Measurements from ENCODE around the gene PRKCD. TPM values are rescaled to one million over a fixed set of nuclear protein-coding genes. Genes with fewer than 3 reads are reported as not detected.

Gene PRKCD
- total RNA-seq, 1 experiment from 2014 or later: 25.2 TPM

- CTCF ChIA-PET: interaction anchor here (0.9 to 1.3 kb wide), 2 partner anchors 21 to 82 kb away, joined by 4 to 16 read pairs; no protein-coding TSS in a partner anchor
- Mint-ChIP-seq H3K36me3 (ENCODE audit: insufficient read depth, unreplicated experiment) (peaks cover 25% of the 10 kb centered on the region), H3K4me1 (ENCODE audit: low read depth, unreplicated experiment) (no peaks in the 10 kb centered on the region), H3K9me3 (ENCODE audit: low read depth, unreplicated experiment) (no peaks in the 10 kb centered on the region), H3K27me3 (ENCODE audit: unreplicated experiment) (no peaks in the 10 kb centered on the region), H3K27ac (ENCODE audit: unreplicated experiment) (no peak overlapping the region), H3K4me3 (ENCODE audit: low read depth, unreplicated experiment) (no peak overlapping the region)
- peak; percentile 85 for DNase-seq
- intact Hi-C loops (cut with micrococcal nuclease; ENCODE audit: unreplicated experiment): loop anchor here (1.0 kb wide), 1 partner anchor 82 kb away; no protein-coding TSS in a partner anchor
- TF ChIP-seq, protein P1, sequence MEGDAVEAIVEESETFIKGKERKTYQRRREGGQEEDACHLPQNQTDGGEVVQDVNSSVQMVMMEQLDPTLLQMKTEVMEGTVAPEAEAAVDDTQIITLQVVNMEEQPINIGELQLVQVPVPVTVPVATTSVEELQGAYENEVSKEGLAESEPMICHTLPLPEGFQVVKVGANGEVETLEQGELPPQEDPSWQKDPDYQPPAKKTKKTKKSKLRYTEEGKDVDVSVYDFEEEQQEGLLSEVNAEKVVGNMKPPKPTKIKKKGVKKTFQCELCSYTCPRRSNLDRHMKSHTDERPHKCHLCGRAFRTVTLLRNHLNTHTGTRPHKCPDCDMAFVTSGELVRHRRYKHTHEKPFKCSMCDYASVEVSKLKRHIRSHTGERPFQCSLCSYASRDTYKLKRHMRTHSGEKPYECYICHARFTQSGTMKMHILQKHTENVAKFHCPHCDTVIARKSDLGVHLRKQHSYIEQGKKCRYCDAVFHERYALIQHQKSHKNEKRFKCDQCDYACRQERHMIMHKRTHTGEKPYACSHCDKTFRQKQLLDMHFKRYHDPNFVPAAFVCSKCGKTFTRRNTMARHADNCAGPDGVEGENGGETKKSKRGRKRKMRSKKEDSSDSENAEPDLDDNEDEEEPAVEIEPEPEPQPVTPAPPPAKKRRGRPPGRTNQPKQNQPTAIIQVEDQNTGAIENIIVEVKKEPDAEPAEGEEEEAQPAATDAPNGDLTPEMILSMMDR (IDR thresholded peaks at IDR 0.05; ENCODE audit: unreplicated experiment): peak; percentile 74
- no TSS peak for BruUV-seq (replicated peaks)
Observed at GRCh38 chr3:53114011-53114400, 47.0 kb upstream of the PRKCD start.

GRCh38 chr3:53114412-53115074 is 46.5 kb upstream of the PRKCD start:
- Mint-ChIP-seq H3K27ac (ENCODE audit: unreplicated experiment) (no peak overlapping the region), H3K27me3 (ENCODE audit: unreplicated experiment) (no peaks in the 10 kb centered on the region), H3K4me1 (ENCODE audit: low read depth, unreplicated experiment) (no peaks in the 10 kb centered on the region), H3K9me3 (ENCODE audit: low read depth, unreplicated experiment) (no peaks in the 10 kb centered on the region), H3K36me3 (ENCODE audit: insufficient read depth, unreplicated experiment) (peaks cover 22% of the 10 kb centered on the region), H3K4me3 (ENCODE audit: low read depth, unreplicated experiment) (no peak overlapping the region)
- no peak for DNase-seq
- CTCF ChIA-PET: interaction anchor here (0.9 to 1.3 kb wide), 2 partner anchors 20 to 81 kb away, joined by 4 to 16 read pairs; no protein-coding TSS in a partner anchor
- intact Hi-C loops (cut with micrococcal nuclease; ENCODE audit: unreplicated experiment): loop anchor here (1.0 kb wide), 1 partner anchor 82 kb away; no protein-coding TSS in a partner anchor
- BruUV-seq (replicated peaks): no TSS peak
- TF ChIP-seq, protein P1 (IDR thresholded peaks at IDR 0.05; ENCODE audit: unreplicated experiment): no peak

- Mint-ChIP-seq H3K27me3 (ENCODE audit: unreplicated experiment) (no peaks in the 10 kb centered on the region), H3K27ac (ENCODE audit: unreplicated experiment) (no peak overlapping the region), H3K4me1 (ENCODE audit: low read depth, unreplicated experiment) (no peaks in the 10 kb centered on the region), H3K36me3 (ENCODE audit: insufficient read depth, unreplicated experiment) (peaks cover 6% of the 10 kb centered on the region), H3K9me3 (ENCODE audit: low read depth, unreplicated experiment) (no peaks in the 10 kb centered on the region), H3K4me3 (ENCODE audit: low read depth, unreplicated experiment) (no peak overlapping the region)
- BruUV-seq (replicated peaks): no TSS peak
- CTCF ChIA-PET: interaction anchor here (0.5 kb wide), 1 partner anchor 10 kb away, joined by 3 read pairs; no protein-coding TSS in a partner anchor
- no peak for DNase-seq
- intact Hi-C loops (cut with micrococcal nuclease; ENCODE audit: unreplicated experiment): no loop called here
- TF ChIP-seq, protein P1 (IDR thresholded peaks at IDR 0.05; ENCODE audit: unreplicated experiment): no peak
Observed at GRCh38 chr3:53116956-53117355, 44.1 kb upstream of the PRKCD start.

GRCh38 chr3:53120336-53120735 is 40.7 kb upstream of the PRKCD start:
- H3K27ac Mint-ChIP-seq (ENCODE audit: unreplicated experiment): no peak overlapping the region
- CTCF ChIA-PET: no interaction called here
- H3K4me1 Mint-ChIP-seq (ENCODE audit: low read depth, unreplicated experiment): no peaks in the 10 kb centered on the region
- peaks cover 23% of the 10 kb centered on the region for H3K36me3 Mint-ChIP-seq (ENCODE audit: insufficient read depth, unreplicated experiment)
- no peak overlapping the region for H3K4me3 Mint-ChIP-seq (ENCODE audit: low read depth, unreplicated experiment)
- intact Hi-C loops (cut with micrococcal nuclease; ENCODE audit: unreplicated experiment): no loop called here
- BruUV-seq (replicated peaks): no TSS peak
- TF ChIP-seq, protein P1 (IDR thresholded peaks at IDR 0.05; ENCODE audit: unreplicated experiment): no peak
- no peaks in the 10 kb centered on the region for H3K9me3 Mint-ChIP-seq (ENCODE audit: low read depth, unreplicated experiment)
- H3K27me3 Mint-ChIP-seq (ENCODE audit: unreplicated experiment): no peaks in the 10 kb centered on the region
- no peak for DNase-seq
